Activated T-cell treated with anti-CD3 and anti-CD28 coated beads, Interleukin-2, amount 50 U/mL, for 72 hours (primary cell): Measurements from ENCODE around the gene SSC5D. TPM values are rescaled to one million over a fixed set of nuclear protein-coding genes. Genes with fewer than 3 reads are reported as not detected.

Experiments
- ATAC-seq, 2 donors: fragments of 150-1000 bp; cut with Tn5 transposase; replicated peaks in 1 of 2; 2 replicates each; pipeline ENCODE4 v1.10.0; 2021; ENCODE audit warnings: moderate library complexity in 2 of 2, mild to moderate bottlenecking in 1 of 2
- DNase-seq, 2 donors: peaks; one replicate each; pipeline ENCODE4 v3.0.0; 2021 to 2022; ENCODE audit warnings: mixed read lengths in 1 of 2
- H3K27ac Mint-ChIP-seq: one replicate; pipeline ENCODE4 v1.8.0; 2022; ENCODE audit warnings: mild to moderate bottlenecking, moderate library complexity, mixed read lengths
- H3K27me3 Mint-ChIP-seq: one replicate; pipeline ENCODE4 v1.8.0; 2022; ENCODE audit warnings: low read depth, mixed read lengths
- H3K36me3 Mint-ChIP-seq, 2 donors: one replicate each; pipeline ENCODE4 v1.8.0; 2022; ENCODE audit warnings: mixed read lengths in 2 of 2, mild to moderate bottlenecking in 1 of 2; ENCODE audit not compliant: insufficient read depth in 2 of 2
- H3K4me1 Mint-ChIP-seq: one replicate; pipeline ENCODE4 v1.8.0; 2022; ENCODE audit warnings: low read depth, mixed read lengths
- H3K4me3 Mint-ChIP-seq, 2 donors: one replicate each; pipeline ENCODE4 v1.8.0; 2022; ENCODE audit warnings: mild to moderate bottlenecking in 2 of 2, mixed read lengths in 2 of 2, moderate library complexity in 2 of 2
- H3K9me3 Mint-ChIP-seq, 2 donors: one replicate each; pipeline ENCODE4 v1.8.0; 2022; ENCODE audit warnings: mixed read lengths in 2 of 2
- total RNA-seq, 2 donors: library from RNA; stranded (reverse); gene quantifications; one replicate each; pipeline ENCODE4 v1.2.3, GENCODE V29; 2022

The SSC5D gene
- 1 to 10 TPM; 1.2 to 1.7 TPM for total RNA-seq

DNA sequence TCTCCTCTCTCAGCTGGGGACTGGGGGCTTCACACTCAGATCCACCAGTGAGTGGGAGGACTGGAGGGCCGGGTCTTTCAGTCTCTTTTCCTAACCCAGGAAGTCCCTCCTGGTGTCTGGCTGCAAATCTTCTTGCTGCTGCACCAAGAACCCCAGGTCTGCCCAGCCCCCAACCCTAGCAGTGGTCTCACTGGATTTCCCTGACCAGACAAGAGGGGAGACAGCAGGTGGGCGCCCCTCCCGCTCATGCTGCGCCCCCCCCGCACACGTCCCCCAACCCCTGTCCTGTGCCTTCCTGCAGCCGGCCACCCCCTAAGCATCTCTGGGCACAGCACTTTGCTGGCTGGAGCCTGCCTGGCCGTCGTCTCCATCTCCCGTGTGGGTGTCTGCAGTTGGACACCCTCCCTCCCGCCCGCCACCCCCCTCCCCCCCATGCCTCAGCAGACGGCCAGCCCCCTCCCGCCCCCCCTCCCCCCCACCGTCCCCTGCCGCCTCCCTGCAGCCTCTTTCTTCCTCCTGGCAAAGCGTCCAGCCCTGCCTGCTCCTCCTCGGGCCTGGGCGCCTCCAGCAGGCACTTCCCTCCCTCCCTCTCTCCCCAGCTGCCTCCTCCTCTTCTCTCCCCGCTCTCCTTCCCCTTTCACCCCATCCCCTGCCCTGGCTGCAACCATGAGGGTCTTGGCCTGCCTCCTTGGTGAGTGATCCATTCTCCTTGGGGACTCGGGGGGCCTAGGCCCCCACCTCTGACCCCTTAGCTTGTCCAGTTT lies at the start of gene SSC5D:
Gene SSC5D, plus strand, starts transcription at position 513 of the 764 bp plus-strand sequence. Its CDS starts 154 bp downstream, at position 667.
- H3K4me1 Mint-ChIP-seq: peaks cover 15% of the 10 kb centered on the region
- ATAC-seq (no peak), DNase-seq (no peak)
- peaks cover 0 to 1% of the 10 kb centered on the region in 2 donors for H3K36me3 Mint-ChIP-seq
- H3K4me3 Mint-ChIP-seq: peak within 1 kb of the TSS; percentile 44 to 68
- H3K9me3 Mint-ChIP-seq: no peaks in the 10 kb centered on the region
- no peak within 1 kb of the TSS for H3K27ac Mint-ChIP-seq
- no peaks in the 10 kb centered on the region for H3K27me3 Mint-ChIP-seq

DNA sequence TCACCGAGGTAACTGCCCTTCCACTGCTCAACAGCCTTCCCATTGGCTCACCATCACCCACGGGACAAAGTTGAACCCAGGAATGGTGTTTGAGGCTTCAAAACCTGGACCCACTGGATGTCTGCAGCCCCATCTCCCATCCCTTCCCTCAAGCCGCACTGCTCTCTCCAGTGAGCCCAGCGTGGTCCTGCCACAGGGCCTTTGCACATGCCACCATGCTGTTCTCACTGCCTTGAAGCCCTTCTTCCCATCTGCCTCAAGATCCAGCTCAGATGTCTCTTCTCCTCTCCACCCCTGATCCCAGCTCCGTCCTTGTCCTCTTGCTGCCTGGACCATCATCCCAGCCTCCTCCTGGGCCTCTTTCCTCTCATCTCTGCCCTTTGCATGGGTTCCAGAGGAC lies 49.2 kb upstream of the SSC5D start:
- Mint-ChIP-seq H3K36me3 (peaks cover 5 to 6% of the 10 kb centered on the region in 2 donors), H3K27ac (no peak overlapping the region), H3K4me3 (peak overlapping the region in 1 of 2 donors; percentile 37), H3K27me3 (peaks cover 55% of the 10 kb centered on the region), H3K9me3 (peaks cover 0 to 2% of the 10 kb centered on the region in 2 donors), H3K4me1 (peaks cover 25% of the 10 kb centered on the region)
- ATAC-seq: no peak
- DNase-seq: no peak

DNA sequence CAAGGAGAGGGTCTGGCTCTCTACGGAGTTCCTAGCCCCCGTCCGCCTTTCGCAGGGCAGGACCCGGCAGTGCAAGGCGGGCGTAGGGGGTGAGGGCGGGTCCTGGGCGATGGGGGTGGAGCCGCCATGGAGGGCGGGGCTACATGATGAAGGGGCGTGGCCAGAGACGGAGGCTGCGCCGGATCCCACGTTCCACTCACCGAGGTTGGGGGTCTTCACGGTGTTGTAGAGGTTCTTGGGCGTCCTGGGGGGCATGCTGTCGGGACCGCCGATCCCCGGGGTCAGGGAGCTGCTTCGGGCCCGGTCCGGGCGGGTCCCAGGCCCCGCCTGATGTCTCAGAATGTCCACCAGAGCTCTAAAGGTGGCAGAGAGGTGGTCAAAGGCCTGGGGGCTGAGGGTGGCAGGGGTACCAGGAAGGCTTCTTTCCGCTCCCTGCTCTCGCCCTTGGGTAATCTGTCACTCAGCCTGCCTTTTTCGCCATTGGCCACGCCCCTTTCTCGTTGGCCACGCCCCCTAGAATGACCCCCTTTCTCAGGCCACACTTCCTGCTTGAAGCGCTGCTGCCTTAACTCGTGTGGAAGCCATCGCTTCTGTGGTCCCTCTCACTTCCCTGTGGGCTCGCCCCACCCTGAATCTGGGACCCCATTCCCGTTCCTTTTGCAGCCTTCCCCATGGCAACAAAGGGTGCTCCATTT lies 47.7 kb upstream of the SSC5D start:
- H3K27ac Mint-ChIP-seq: no peak overlapping the region
- peak; percentile 32 to 61 for ATAC-seq
- peaks cover 66% of the 10 kb centered on the region for H3K27me3 Mint-ChIP-seq
- peaks cover 25% of the 10 kb centered on the region for H3K4me1 Mint-ChIP-seq
- H3K9me3 Mint-ChIP-seq: peaks cover 0 to 2% of the 10 kb centered on the region in 2 donors
- peak; percentile 36 to 52 for DNase-seq
- peaks cover 5 to 6% of the 10 kb centered on the region in 2 donors for H3K36me3 Mint-ChIP-seq
- peak overlapping the region; percentile 34 to 78 for H3K4me3 Mint-ChIP-seq

DNA sequence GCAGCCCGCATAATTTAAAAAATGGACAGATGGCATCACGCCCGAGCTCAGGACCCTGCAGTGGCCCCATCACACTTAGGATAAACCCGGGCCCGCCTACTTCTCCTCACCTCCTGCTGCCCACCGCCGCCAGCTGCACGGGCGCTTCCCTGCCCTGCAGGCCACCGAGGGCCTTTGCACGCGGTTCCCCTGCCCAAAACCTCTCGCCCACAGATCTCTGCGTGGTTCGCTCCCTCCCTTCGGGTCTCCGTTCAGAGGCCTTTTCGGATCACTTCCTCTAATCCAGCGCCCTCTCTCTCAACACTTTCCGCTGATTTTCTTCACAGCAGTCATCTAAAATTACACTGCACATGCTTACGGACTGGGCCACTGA lies 46.9 kb upstream of the SSC5D start:
- H3K9me3 Mint-ChIP-seq: peaks cover 0 to 2% of the 10 kb centered on the region in 2 donors
- no peak for DNase-seq
- H3K4me3 Mint-ChIP-seq: peak overlapping the region; percentile 34 to 78
- peaks cover 72% of the 10 kb centered on the region for H3K27me3 Mint-ChIP-seq
- peak in 1 of 2 donors; percentile 19 for ATAC-seq
- no peak overlapping the region for H3K27ac Mint-ChIP-seq
- peaks cover 25% of the 10 kb centered on the region for H3K4me1 Mint-ChIP-seq
- H3K36me3 Mint-ChIP-seq: peaks cover 5 to 6% of the 10 kb centered on the region in 2 donors

DNA sequence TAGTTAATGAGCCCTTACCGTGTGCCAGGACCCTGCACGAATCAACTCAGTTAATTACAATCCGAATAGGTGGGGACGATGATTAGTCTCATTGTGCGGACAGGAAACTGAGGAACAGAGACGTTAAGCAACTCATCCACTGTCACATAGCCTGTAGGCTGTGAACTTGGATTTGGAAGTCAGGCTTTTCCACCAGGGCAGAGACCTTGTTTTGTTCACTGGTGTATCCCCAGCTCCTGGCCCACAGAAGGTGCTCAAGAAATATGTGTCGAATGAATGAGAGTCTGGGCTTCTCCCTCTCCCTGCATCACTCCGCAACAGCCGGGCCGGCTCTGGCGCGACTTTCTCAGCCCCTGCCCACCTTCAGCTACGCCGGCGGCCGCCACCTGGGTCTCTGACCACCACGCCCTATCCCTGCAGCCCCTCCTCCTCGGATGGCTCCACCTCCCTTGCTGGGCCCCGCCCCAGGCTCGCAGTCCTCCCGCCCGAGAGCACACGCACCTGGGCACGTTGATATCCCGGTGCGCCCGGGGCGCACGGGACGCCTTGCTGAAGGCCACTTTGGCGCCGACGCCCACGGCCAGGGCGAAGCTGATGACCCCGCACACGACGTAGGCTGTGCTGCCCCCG lies 46.4 kb upstream of the SSC5D start:
- Mint-ChIP-seq H3K27me3 (peaks cover 71% of the 10 kb centered on the region), H3K27ac (no peak overlapping the region), H3K4me3 (peak overlapping the region; percentile 34 to 78), H3K9me3 (peaks cover 0 to 2% of the 10 kb centered on the region in 2 donors), H3K4me1 (peaks cover 25% of the 10 kb centered on the region), H3K36me3 (peaks cover 5 to 6% of the 10 kb centered on the region in 2 donors)
- ATAC-seq (peak; percentile 33 to 36), DNase-seq (peak; percentile 31 to 39)

DNA sequence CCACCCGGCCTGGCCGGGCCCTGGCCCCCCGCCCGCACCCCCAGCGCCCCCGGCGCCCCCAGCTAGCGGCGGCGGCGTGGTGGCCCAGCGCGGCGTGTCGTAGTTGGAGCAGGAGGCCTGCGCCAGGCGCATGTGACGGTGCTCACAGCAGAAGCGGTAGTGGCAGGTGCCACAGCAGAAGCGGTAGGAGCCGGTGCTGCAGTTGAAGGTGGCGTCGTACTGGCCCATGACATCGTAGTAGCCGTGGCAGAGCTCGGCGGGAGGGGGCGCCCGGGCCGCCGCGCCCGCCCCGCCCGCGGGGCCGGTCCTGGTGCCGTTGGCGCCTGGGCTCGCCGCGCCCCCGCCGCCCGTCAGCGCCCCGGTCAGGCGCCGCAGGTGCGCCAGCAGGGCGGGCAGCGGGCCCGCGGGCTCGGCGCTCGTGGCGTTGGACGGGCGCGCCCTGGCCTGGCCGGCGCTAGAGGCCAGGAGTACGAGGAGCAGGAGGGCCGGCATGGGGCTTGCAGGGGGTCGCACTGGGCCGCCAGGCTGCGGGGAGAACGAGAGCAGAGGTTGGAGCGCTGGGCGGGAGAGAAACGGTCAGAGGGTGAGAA lies 45.8 kb upstream of the SSC5D start:
- peaks cover 5 to 6% of the 10 kb centered on the region in 2 donors for H3K36me3 Mint-ChIP-seq
- H3K4me1 Mint-ChIP-seq: peaks cover 25% of the 10 kb centered on the region
- peak overlapping the region in 1 of 2 donors; percentile 44 for H3K4me3 Mint-ChIP-seq
- H3K27ac Mint-ChIP-seq: no peak overlapping the region
- peaks cover 0 to 2% of the 10 kb centered on the region in 2 donors for H3K9me3 Mint-ChIP-seq
- peaks cover 65% of the 10 kb centered on the region for H3K27me3 Mint-ChIP-seq
- DNase-seq: peak in 1 of 2 donors; percentile 34
- peak; percentile 39 to 47 for ATAC-seq

DNA sequence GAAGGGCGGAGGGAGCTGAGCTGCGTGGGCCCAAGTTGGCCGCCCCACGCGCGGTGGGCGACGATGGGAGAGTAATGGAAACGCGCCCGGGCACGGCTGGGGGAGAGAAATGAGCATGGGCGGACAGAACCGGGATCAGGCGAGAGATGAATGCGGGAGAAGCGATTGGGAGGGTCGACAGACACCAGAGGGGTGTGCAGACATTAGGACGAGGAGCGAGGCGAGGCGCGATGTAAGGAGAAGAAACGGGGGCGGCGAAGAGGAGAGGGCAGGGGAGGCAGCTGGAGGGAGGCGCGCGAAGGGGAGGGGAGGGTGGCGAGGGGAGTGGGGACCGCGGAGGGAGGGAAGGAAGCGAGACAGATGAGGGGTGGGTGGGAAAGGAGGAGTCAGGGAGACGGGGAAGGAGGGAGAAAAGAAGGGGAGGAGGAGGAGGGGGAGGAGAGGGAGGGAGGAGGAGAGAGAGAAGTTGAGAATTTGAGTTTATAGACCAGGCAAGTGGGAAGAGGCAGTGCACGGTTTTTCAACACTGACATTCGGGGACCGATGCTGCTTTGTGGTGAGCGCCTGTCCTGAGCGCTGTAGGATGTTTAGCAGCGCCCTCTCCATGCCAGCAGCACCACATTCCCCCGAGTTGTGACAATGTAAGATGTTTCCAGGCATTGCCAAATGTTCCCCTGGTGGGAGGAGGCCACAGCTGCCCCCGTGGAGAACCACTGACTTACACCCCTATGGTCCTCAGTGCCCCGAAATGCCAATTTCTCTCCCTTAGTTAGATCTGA lies 45.0 kb upstream of the SSC5D start, which contains the start of gene SHISA7:
Gene SHISA7, minus strand, starts transcription at position 256 of the 779 bp plus-strand sequence. CDS start 437 bp downstream, outside the sequence.
- H3K4me3 Mint-ChIP-seq: peak within 1 kb of the TSS; percentile 44 to 53
- peaks cover 25% of the 10 kb centered on the region for H3K4me1 Mint-ChIP-seq
- H3K27ac Mint-ChIP-seq: no peak within 1 kb of the TSS
- peaks cover 62% of the 10 kb centered on the region for H3K27me3 Mint-ChIP-seq
- peaks cover 0 to 2% of the 10 kb centered on the region in 2 donors for H3K9me3 Mint-ChIP-seq
- peaks cover 5 to 6% of the 10 kb centered on the region in 2 donors for H3K36me3 Mint-ChIP-seq
- ATAC-seq (no peak), DNase-seq (no peak)

DNA sequence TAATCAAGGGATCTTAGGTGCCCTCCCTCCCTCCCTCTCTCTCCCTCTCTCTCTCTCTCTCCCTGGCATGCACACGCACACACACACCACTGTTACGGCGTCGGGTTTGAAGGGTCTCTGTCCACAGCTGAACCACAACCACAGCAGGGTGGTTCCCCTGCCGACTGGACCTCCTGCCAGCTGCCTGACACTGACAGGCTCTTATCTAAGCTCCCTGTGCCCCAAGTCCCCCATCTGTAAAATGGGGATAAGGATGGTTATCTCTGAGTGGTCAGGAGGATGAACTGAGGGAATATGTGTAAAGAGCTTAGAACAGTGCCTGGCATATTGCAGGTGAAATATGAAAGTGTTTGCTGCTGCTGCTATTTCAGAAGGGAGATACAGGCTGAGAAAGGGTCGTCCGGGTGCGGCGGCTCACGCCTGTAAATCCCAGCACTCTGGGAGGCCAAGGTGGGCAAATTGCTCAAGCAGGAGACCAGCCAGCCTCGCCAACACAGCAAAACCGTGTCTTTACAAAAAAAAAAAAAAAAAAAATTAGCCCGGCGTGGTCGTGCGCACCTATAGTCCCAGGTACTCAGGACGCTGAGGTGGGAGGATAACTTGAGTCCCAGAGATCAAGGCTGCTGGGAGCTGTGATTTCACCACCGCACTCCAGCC lies 44.3 kb upstream of the SSC5D start:
- no peak for ATAC-seq
- no peak for DNase-seq
- H3K27ac Mint-ChIP-seq: no peak overlapping the region
- H3K27me3 Mint-ChIP-seq: peaks cover 58% of the 10 kb centered on the region
- peaks cover 0 to 2% of the 10 kb centered on the region in 2 donors for H3K9me3 Mint-ChIP-seq
- H3K4me1 Mint-ChIP-seq: peaks cover 25% of the 10 kb centered on the region
- H3K4me3 Mint-ChIP-seq: no peak overlapping the region
- H3K36me3 Mint-ChIP-seq: peaks cover 5 to 6% of the 10 kb centered on the region in 2 donors

DNA sequence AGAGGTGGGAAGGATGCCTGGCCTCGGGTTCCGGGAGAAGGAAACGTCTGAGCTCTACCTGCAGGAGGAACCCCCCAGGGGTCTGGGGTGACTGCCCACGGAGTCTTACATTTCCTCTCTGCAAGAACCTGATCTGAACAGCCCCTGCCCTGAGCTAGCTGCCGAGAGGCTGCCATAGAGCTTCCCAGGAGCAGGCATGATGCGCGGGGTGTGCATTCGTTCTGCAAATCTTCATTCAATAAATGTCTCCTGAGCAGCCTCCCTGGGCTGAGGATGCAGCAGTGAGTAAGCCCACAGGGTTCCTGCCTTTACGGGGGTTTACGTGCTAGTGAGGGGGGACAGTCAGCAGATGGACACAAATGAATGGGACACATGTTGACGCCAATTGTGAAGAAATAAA lies 43.6 kb upstream of the SSC5D start:
- peaks cover 51% of the 10 kb centered on the region for H3K27me3 Mint-ChIP-seq
- H3K9me3 Mint-ChIP-seq: peaks cover 0 to 2% of the 10 kb centered on the region in 2 donors
- H3K36me3 Mint-ChIP-seq: peaks cover 5 to 6% of the 10 kb centered on the region in 2 donors
- ATAC-seq (no peak), DNase-seq (no peak)
- peaks cover 25% of the 10 kb centered on the region for H3K4me1 Mint-ChIP-seq
- H3K4me3 Mint-ChIP-seq: no peak overlapping the region
- H3K27ac Mint-ChIP-seq: no peak overlapping the region

DNA sequence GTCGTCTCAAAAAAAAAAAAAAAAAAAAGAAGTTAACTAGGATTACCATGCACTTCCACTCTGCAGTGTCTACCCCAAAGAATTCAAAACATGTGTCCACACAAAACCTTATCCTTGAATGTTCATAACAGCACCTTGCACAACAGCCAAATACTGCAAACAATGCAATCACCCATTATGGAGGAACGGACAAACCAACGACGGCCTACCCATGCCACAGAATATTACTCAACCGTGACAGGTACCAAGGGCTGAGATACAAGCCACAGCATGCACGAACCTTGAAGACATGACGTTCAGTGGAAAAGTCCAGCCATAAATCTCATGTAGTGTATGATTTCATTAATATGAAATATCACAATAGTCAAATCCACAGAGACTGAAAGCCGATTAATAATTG lies 42.2 kb upstream of the SSC5D start:
- Mint-ChIP-seq H3K27me3 (peaks cover 40% of the 10 kb centered on the region), H3K27ac (no peak overlapping the region), H3K4me1 (peaks cover 21% of the 10 kb centered on the region), H3K4me3 (no peak overlapping the region), H3K9me3 (no peaks in the 10 kb centered on the region), H3K36me3 (peaks cover 3 to 5% of the 10 kb centered on the region in 2 donors)
- ATAC-seq (no peak), DNase-seq (no peak)

DNA sequence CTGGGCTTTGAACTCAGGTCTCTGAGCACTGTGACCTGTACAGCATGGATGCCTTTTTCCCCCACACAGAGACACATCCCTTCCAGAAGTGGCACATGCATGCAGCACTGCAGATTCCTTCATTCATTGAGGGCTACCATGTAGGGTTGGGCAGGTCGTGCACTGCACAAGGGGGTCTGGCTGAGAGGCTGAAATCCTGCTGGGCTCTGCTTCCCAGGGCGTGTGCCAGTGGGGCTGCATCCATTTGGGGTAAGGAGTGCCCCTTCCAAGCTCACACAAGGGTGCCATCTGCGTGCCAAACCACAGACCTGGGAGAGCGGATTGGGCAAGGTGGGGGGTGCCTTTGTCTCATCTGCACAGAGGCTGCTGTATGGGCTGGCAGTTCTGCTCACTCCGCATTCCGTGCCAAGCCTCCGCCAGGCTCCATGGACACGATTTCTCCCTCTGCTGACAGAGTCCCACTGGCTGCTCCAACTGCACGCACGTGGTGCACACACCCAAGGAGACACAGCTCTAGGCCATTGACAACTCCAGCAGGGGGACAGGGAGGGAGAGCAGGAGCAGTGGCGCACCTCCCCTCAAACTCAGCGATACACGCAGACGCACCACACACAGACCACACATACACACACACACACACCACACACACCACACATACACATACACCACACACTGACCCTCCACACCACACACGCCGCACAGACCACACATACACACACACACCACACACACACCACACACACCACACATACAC lies 40.6 kb upstream of the SSC5D start:
- no peak overlapping the region for H3K4me3 Mint-ChIP-seq
- peaks cover 39% of the 10 kb centered on the region for H3K27me3 Mint-ChIP-seq
- peaks cover 17% of the 10 kb centered on the region for H3K4me1 Mint-ChIP-seq
- DNase-seq (no peak), ATAC-seq (peak; percentile 15 to 31)
- H3K36me3 Mint-ChIP-seq: peaks cover 0 to 2% of the 10 kb centered on the region in 2 donors
- H3K9me3 Mint-ChIP-seq: no peaks in the 10 kb centered on the region
- no peak overlapping the region for H3K27ac Mint-ChIP-seq
